ENCODE results near the gene ZC3H18.

GRCh38 chr16:88630941-88631340 lies 60.7 kb downstream of the ZC3H18 start:
- TF ChIP-seq TCF7 (CRISPR knock-in tag; IDR thresholded peaks at IDR 0.05; ENCODE audit: low read depth) = no peak
- TF ChIP-seq CTCF (IDR thresholded peaks at IDR 0.05) = no peak
- no peak for TF ChIP-seq RELA (CRISPR knock-in tag; IDR thresholded peaks at IDR 0.05; ENCODE audit: borderline replicate concordance)
- no peak for TF ChIP-seq ARID4B (CRISPR knock-in tag; IDR thresholded peaks at IDR 0.05; ENCODE audit: borderline replicate concordance)
- TF ChIP-seq E2F1 (CRISPR knock-in tag; IDR thresholded peaks at IDR 0.05) = no peak
- TF ChIP-seq E2F4 (CRISPR knock-in tag; IDR thresholded peaks at IDR 0.05; ENCODE audit: borderline replicate concordance, low read depth) = no peak
- no peak for TF ChIP-seq FOXP1 (CRISPR knock-in tag; IDR thresholded peaks at IDR 0.05; ENCODE audit: borderline replicate concordance)
- TF ChIP-seq ATF3 (CRISPR knock-in tag; conservative IDR thresholded peaks at IDR 0.05) = no peak
- no peak for TF ChIP-seq HMGXB4 (CRISPR knock-in tag; IDR thresholded peaks at IDR 0.05)
- TF ChIP-seq CREM (CRISPR knock-in tag; IDR thresholded peaks at IDR 0.05) = no peak
- TF ChIP-seq ERG (CRISPR knock-in tag; IDR thresholded peaks at IDR 0.05) = no peak
- TF ChIP-seq SMAD4 (CRISPR knock-in tag; IDR thresholded peaks at IDR 0.05) = no peak
- no peak for TF ChIP-seq MAX (CRISPR knock-in tag; IDR thresholded peaks at IDR 0.05)
- TF ChIP-seq USF1 (CRISPR knock-in tag; IDR thresholded peaks at IDR 0.05) = no peak

Data from WTC11 (cell line).